NCI-H82 (cell line): ENCODE data around the gene IFIT3.
"Not testable (repeated sequence)": the region's sequence is repeated elsewhere in the genome, so short reads cannot be mapped to it uniquely, and the experiment has no call there.

Experiments used
- DNase-seq: peaks from one replicate; lab custom pipeline; 2025; lab: John Stamatoyannopoulos, UW

Gene IFIT3, protein sequence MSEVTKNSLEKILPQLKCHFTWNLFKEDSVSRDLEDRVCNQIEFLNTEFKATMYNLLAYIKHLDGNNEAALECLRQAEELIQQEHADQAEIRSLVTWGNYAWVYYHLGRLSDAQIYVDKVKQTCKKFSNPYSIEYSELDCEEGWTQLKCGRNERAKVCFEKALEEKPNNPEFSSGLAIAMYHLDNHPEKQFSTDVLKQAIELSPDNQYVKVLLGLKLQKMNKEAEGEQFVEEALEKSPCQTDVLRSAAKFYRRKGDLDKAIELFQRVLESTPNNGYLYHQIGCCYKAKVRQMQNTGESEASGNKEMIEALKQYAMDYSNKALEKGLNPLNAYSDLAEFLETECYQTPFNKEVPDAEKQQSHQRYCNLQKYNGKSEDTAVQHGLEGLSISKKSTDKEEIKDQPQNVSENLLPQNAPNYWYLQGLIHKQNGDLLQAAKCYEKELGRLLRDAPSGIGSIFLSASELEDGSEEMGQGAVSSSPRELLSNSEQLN

DNA sequence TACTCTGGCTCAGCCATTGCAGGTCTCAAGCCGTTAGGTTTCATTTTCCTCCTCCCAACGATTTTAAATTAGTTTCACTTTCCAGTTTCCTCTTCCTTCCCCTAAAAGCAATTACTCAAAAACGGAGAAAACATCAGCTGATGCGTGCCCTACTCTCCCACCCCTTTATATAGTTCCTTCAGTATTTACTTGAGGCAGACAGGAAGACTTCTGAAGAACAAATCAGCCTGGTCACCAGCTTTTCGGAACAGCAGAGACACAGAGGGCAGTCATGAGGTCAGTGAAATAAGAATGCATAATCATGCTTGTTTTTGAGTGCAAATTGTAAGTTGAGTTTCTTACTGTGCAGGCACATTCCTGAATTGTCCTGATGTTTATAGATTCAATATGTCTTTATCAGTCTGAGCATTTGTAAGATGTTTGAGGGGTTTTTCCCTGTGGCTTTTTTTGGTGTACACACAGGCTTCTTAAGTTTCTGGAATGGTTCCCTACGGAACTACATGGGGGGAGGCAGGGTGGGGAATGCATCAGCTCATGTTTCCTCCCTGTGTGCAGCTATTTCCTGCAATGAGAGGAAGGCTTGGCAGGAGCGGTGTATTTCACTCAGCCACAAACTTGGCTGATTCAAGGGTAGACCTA is at the start of gene IFIT3:
Gene IFIT3, plus strand, starts transcription at position 195 of the 639 bp plus-strand sequence. Its CDS starts 77 bp downstream, at position 272.
- no peak for DNase-seq

DNA sequence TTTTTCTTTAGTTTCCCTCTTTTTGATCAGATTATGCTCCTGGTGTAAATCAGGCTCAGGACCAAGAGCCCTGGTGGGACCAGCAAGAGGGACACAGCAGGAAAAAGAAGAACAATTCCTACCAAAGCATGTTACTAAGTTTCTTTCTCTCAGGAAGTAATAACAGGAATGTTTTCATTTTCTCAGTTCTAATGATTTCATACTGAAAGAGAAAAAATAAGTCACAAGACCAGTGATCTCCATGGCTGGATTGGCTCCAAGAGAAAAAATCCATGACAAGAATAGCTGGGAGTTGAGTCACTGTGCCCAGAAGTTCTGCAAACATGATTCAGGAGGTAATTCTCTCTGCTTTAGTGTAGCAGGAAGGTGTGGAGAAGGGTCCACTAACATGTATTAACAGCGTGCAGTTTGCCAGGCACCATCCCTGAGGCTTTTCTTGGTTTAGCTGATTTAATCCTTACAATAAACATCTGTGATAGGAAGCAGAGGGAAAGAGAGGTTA is 49.7 kb upstream of the IFIT3 start:
- peak; percentile 70 for DNase-seq

GRCh38 chr10:89278900-89279392 is 48.9 kb upstream of the IFIT3 start:
- DNase-seq = no peak

DNA sequence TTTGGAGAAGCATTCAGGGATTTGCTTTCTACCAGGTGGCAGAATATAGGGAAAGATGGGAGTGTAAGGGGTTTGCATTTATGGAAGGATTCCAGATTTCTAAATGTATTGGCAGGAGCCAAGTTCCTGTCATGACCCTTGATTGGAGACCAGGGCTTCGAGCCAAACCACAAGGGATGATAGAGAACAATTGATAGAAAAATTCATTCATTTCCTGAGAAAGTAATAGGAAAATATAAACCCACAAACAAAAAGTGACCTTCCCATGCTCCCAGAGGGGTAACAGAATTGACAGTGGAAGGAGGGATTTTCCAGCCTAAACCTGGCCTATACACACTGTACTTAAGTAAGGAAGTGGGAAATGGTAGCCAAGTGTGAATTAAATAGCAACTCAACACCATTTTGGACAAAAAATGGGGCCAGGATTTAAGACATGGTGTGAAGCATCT is 48.4 kb upstream of the IFIT3 start:
- no peak for DNase-seq

GRCh38 chr10:89280508-89280907 is 47.3 kb upstream of the IFIT3 start:
- no peak for DNase-seq

- no peak for DNase-seq
Observed at GRCh38 chr10:89281606-89282395, 46.0 kb upstream of the IFIT3 start.

GRCh38 chr10:89283025-89283935 is 44.5 kb upstream of the IFIT3 start:
- DNase-seq = peak; percentile 1

DNA sequence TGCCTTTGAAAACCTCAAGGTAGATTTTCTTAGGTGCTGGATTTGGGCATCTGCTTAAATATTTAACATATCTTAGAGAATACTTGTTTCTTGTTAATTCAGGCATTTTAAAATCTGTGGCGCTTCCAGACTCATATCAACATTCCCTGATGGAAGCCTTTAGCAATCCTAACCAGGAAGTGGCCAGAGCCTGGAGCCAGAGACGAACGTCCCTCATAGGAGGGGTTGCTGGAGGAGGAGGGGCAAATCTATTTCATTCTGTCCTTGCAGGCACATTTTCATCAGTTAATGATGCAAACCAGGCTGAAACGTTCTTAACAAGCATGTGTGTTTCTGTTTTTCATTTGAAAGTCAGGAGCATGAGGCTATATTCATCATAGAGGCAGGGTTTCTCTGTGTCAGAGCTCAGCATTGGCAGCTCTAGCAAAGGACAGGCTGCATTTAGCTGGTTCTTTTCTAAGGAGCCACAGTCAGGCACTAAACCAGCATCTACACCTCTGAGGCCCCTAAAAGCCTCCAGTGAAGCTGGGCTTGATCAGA is 43.8 kb upstream of the IFIT3 start:
- peak; percentile 1 for DNase-seq

DNA sequence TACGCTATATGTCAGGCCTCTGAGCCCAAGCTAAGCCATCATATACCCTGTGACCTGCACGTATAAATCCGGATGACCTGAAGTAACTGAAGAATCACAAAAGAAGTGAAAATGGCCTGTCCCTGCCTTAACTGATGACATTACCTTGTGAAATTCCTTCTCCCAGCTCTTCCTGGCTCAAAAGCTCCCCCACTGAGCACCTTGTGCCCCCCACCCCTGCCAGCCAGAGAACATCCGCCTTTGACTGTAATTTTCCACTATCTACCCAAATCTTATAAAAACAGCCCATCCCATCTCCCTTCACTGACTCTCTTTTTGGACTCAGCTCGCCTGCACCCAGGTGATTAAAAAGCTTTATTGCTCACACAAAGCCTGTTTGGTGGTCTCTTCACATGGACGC is 43.1 kb upstream of the IFIT3 start:
- DNase-seq = not testable (repeated sequence)

- not testable (repeated sequence) for DNase-seq
Observed at GRCh38 chr10:89285303-89285702, 42.5 kb upstream of the IFIT3 start.

- no peak for DNase-seq
Observed at GRCh38 chr10:89294721-89295239, 33.0 kb upstream of the IFIT3 start.

DNA sequence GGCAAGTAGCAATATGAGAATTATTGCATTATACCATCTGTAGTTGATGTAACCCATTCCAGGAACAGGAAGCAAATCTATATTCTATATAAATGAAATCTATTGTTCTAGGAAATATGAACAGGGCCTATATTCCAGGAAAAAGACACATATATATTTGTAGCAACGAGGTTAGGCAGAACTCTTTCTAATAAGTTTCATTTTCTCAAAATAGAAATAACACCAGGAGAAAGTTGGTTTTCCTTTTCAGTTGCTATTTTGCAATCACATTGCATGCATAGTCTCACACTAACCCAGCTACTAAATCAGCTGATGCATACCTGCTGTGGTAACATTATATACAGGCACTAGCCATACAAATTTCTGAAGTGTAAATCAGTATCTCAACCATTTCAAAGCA is 32.2 kb upstream of the IFIT3 start:
- DNase-seq = no peak

GRCh38 chr10:89296220-89296648 is 31.6 kb upstream of the IFIT3 start:
- DNase-seq = no peak

GRCh38 chr10:89297356-89297755 is 30.4 kb upstream of the IFIT3 start:
- DNase-seq = no peak

DNA sequence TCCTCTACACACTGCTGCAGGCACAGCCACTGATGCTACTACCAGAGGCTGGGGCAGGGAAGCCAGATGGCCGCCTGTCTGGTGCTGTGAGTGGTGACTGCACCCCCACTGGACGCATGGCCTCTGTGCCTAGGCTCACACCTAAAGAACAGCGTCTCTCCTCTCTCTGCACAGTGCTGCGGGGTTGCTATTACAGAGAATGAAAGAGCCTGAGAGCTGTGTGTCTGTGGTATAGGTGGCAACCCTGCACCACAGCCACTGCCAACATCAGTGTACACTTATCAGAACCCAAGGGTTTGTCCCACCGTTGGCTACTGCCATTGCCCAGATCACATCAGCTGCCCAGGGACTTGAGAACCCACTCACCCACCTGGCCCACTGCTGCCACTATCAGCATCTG is 30.0 kb upstream of the IFIT3 start:
- no peak for DNase-seq

DNA sequence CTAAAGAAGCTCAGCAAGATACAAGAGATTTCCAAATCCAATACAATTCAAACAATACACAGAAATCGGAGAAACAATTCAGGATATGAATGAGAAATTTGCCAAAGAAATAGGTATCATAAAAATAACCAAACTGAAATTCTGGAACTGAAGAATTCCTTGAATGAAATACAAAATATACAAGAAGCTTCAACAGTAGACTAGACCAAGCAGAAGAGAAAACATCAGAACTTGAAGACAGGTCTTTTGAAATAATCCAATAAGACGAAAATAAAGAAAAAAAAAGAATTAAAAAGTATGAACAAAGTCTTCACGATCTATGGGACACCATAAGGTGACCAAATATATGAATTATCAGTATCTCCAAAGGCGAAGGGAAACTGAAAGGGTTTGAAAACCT is 28.8 kb upstream of the IFIT3 start:
- no peak for DNase-seq

- no peak for DNase-seq
Observed at GRCh38 chr10:89301232-89301631, 26.6 kb upstream of the IFIT3 start.

- no peak for DNase-seq
Observed at GRCh38 chr10:89301721-89302445, 25.9 kb upstream of the IFIT3 start, which contains the start of gene IFIT2. Gene IFIT2 (plus strand): TSS chr10:89302046. CDS start chr10:89302124, 78 bp downstream.

DNA sequence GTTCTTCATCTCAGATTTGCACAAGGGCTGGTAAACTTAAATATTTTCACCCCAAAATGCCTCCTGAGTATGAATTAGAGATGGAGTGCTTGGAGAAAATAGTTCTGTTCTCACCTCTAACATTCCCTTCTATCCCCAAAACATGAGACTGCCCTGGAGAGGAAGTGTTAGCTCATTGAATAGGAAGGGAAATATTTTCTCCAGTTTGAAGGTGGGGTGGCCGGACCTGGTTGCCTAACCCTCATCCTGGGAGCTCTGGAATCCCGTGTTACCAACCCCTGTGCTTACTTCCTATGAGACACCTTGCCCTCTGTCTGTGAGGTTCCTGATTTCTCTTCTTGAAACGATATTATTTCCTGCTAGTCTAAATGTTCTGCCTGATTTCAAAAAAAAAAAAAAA is 25.2 kb upstream of the IFIT3 start:
- no peak for DNase-seq

GRCh38 chr10:89303161-89303560 is 24.6 kb upstream of the IFIT3 start:
- no peak for DNase-seq
